ENCODE measurements around the gene SPATA13. TPM values are rescaled to one million over a fixed set of nuclear protein-coding genes. Genes with fewer than 3 reads are reported as not detected.

Gene SPATA13
- total RNA-seq, 3 donors from 2014 or later (not counting 1 experiment from before 2014, with no cell fraction given): 108 to 141 (median 141) TPM

DNA sequence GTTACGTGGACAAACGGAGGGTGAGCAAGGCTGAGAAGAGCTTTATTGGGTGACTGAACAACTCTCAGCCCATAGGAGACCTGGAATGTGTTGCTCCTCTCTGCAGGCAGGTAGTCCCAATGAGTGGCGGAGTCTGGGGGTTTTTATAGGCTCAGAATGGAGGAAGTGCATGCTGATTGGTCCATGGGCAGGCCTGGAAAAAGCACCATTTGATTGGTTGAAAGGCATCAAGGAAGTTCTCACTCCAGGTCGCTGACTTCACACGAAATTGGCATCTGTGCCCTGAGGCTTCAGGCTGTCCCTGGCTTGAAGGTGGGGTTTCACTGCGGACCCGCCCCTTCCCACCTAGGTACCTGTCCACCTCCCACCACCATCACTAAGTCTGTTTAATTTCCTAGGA, 65.4 kb downstream of the SPATA13 start:
- no peak for TF ChIP-seq CTCF (IDR thresholded peaks at IDR 0.05)
- Mint-ChIP-seq H3K27ac (no peak overlapping the region), H3K9me3 (no peaks in the 10 kb centered on the region), H3K4me3 (no peak overlapping the region), H3K27me3 (ENCODE audit: low read depth in 2 of 2) (no peaks in the 10 kb centered on the region), H3K4me1 (peaks cover 34 to 48% of the 10 kb centered on the region in 2 donors), H3K36me3 (no peaks in the 10 kb centered on the region)
- Histone ChIP-seq H3K27me3 (ENCODE audit: control insufficient read depth, insufficient read depth, low read length) (no peaks in the 10 kb centered on the region), H3K4me3 (ENCODE audit: low read length) (no peak overlapping the region), H3K9me3 (ENCODE audit: control insufficient read depth, insufficient read depth, low read length) (no peaks in the 10 kb centered on the region), H3K27ac (ENCODE audit: low read length) (no peak overlapping the region), H3K4me1 (ENCODE audit: control insufficient read depth, insufficient read depth, low read length) (peaks cover 44% of the 10 kb centered on the region), H3K36me3 (ENCODE audit: control insufficient read depth, insufficient read depth, low read length) (no peaks in the 10 kb centered on the region)
- WGBS (ENCODE audit: insufficient coverage): 96% methylated on average over 7 of the region's 7 CpGs
- DNase-seq (no peak), ATAC-seq (no peak)
- intact Hi-C loops (cut with micrococcal nuclease): no loop called here

GRCh38 chr13:24226762-24227161, 66.2 kb downstream of the SPATA13 start:
- H3K9me3 Mint-ChIP-seq: no peaks in the 10 kb centered on the region
- Histone ChIP-seq H3K27me3 (ENCODE audit: control insufficient read depth, insufficient read depth, low read length) (no peaks in the 10 kb centered on the region), H3K4me1 (ENCODE audit: control insufficient read depth, insufficient read depth, low read length) (peaks cover 50% of the 10 kb centered on the region), H3K36me3 (ENCODE audit: control insufficient read depth, insufficient read depth, low read length) (no peaks in the 10 kb centered on the region), H3K27ac (ENCODE audit: low read length) (no peak overlapping the region), H3K4me3 (ENCODE audit: low read length) (no peak overlapping the region), H3K9me3 (ENCODE audit: control insufficient read depth, insufficient read depth, low read length) (no peaks in the 10 kb centered on the region)
- intact Hi-C loops (cut with micrococcal nuclease): no loop called here
- no peak overlapping the region for H3K27ac Mint-ChIP-seq
- no peak for DNase-seq
- no peak for TF ChIP-seq CTCF (IDR thresholded peaks at IDR 0.05)
- peaks cover 42 to 56% of the 10 kb centered on the region in 2 donors for H3K4me1 Mint-ChIP-seq
- 86% methylated on average over 3 of the region's 3 CpGs for WGBS (ENCODE audit: insufficient coverage)
- H3K27me3 Mint-ChIP-seq (ENCODE audit: low read depth in 2 of 2): no peaks in the 10 kb centered on the region
- H3K36me3 Mint-ChIP-seq: no peaks in the 10 kb centered on the region
- no peak for ATAC-seq
- no peak overlapping the region for H3K4me3 Mint-ChIP-seq

DNA sequence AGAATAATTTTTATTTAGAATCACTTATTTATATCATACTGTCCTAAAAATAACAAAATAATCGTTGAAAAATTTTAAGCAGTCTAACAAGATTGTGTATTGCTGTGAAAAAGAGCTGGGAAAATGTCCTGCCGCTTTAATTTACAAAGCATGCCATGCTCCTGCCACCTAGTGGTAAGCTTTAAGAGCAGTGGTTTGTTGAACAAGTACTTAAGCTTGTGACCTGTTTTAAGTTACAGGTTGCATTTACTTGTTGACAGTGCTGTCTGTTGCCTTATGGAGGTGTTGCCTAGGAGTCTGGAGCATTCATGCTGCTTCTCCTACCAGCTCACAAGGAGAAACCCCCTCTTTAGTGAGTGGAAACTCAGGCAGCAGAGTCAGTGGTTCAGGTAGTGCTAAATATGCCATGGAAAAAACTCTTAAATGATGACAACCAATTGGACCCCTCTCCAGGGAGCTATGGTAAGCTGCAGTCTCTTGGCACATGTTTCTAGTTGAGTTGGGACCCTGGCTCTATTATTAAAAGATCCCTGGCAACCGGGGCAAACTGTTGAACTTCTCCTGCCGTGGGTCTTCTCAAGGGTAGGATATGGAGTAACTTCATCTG, 68.4 kb downstream of the SPATA13 start:
- WGBS (ENCODE audit: insufficient coverage): 48% methylated on average over 4 of the region's 4 CpGs
- no peaks in the 10 kb centered on the region for H3K9me3 Mint-ChIP-seq
- intact Hi-C loops (cut with micrococcal nuclease): no loop called here

More for the DNA sequence above, 68.4 kb downstream of the SPATA13 start:
- ATAC-seq: peak in 2 of 3 donors; percentile 35 to 48
- peaks cover 47% of the 10 kb centered on the region for H3K4me1 ChIP-seq (ENCODE audit: control insufficient read depth, insufficient read depth, low read length)
- DNase-seq: peak in 1 of 2 donors; percentile 80
- no peak overlapping the region for H3K4me3 ChIP-seq (ENCODE audit: low read length)
- H3K27me3 ChIP-seq (ENCODE audit: control insufficient read depth, insufficient read depth, low read length): no peaks in the 10 kb centered on the region
- Mint-ChIP-seq H3K4me1 (peaks cover 45 to 55% of the 10 kb centered on the region in 2 donors), H3K4me3 (no peak overlapping the region), H3K27me3 (ENCODE audit: low read depth in 2 of 2) (no peaks in the 10 kb centered on the region), H3K27ac (peak overlapping the region in 1 of 2 donors; percentile 87), H3K36me3 (no peaks in the 10 kb centered on the region)
- H3K9me3 ChIP-seq (ENCODE audit: control insufficient read depth, insufficient read depth, low read length): no peaks in the 10 kb centered on the region
- TF ChIP-seq CTCF (IDR thresholded peaks at IDR 0.05): peak; percentile 95
- no peak overlapping the region for H3K27ac ChIP-seq (ENCODE audit: low read length)
- H3K36me3 ChIP-seq (ENCODE audit: control insufficient read depth, insufficient read depth, low read length): no peaks in the 10 kb centered on the region

All from natural killer cell (primary cell).